ENCODE measurements around the gene ENTPD8.

ENTPD8 gene

GRCh38 chr9:137405677-137406081 is 35.5 kb downstream of the ENTPD8 start:
- H3K27ac ChIP-seq = no peak overlapping the region
- DNase-seq (ENCODE audit: low spot score) = no peak
- no peak for TF ChIP-seq CTCF (conservative IDR thresholded peaks at IDR 0.05; ENCODE audit: low read depth)
- CTCF ChIA-PET = no interaction called here
- POLR2A ChIA-PET (ENCODE audit: low non-redundant PET) = interaction anchor here (0.6 kb wide), 1 partner anchor 31 kb away, joined by 5 read pairs; no protein-coding TSS in a partner anchor

- ChIA-PET POLR2A (ENCODE audit: low non-redundant PET) (no interaction called here), CTCF (interaction anchor here (0.7 kb wide), 1 partner anchor 118 kb away, joined by 4 read pairs; no protein-coding TSS in a partner anchor)
- DNase-seq (ENCODE audit: low spot score) = no peak
- H3K27ac ChIP-seq = no peak overlapping the region
- TF ChIP-seq CTCF (conservative IDR thresholded peaks at IDR 0.05; ENCODE audit: low read depth) = no peak
Measured at GRCh38 chr9:137404961-137405567, 36.1 kb downstream of the ENTPD8 start.

- no peak for DNase-seq (ENCODE audit: low spot score)
- ChIA-PET POLR2A (ENCODE audit: low non-redundant PET) (no interaction called here), CTCF (no interaction called here)
- no peak for TF ChIP-seq CTCF (conservative IDR thresholded peaks at IDR 0.05; ENCODE audit: low read depth)
- no peak overlapping the region for H3K27ac ChIP-seq
Measured at GRCh38 chr9:137403269-137403668, 37.9 kb downstream of the ENTPD8 start.

GRCh38 chr9:137402746-137403145 is 38.4 kb downstream of the ENTPD8 start:
- DNase-seq (ENCODE audit: low spot score) = no peak
- CTCF ChIA-PET = no interaction called here
- H3K27ac ChIP-seq = no peak overlapping the region
- TF ChIP-seq CTCF (conservative IDR thresholded peaks at IDR 0.05; ENCODE audit: low read depth) = no peak
- POLR2A ChIA-PET (ENCODE audit: low non-redundant PET) = no interaction called here

- CTCF ChIA-PET = no interaction called here
Measured at GRCh38 chr9:137398561-137399468, 42.3 kb downstream of the ENTPD8 start.

More at GRCh38 chr9:137398561-137399468, 42.3 kb downstream of the ENTPD8 start:
- POLR2A ChIA-PET (ENCODE audit: low non-redundant PET) = no interaction called here
- no peak for TF ChIP-seq CTCF (conservative IDR thresholded peaks at IDR 0.05; ENCODE audit: low read depth)
- no peak for DNase-seq (ENCODE audit: low spot score)
- H3K27ac ChIP-seq = no peak overlapping the region

Measured in RWPE1 (cell line).